Hematopoietic multipotent progenitor cell treated with erythropoietin and hydrocortisone succinate and interleukin-3 and kit ligand, for 15 days (in vitro differentiated cells): ENCODE data around the gene SKAP2.

Experiments used
- DNase-seq: peaks from one replicate; pipeline ENCODE4 v3.0.0-alpha.2; 2015; ENCODE audit warnings: low spot score

Gene SKAP2

DNA sequence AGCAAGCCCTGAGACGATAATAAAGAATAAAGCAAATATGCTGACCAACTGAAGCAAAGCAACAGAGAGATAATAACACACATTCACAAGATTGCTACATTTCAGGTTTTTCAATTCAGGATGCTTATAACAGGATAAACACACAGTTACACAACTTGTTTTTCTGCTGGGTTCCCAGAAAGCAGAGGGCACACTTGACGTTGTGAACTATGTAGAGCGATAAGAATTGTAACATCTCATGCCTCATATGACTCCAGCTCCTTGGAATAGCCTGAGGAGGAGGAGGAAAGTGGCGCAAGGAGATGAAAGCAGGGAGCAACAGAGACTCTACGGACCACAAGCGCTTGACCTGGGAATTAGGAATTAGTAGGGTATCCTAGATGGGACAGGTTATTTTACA is 201.7 kb downstream of the SKAP2 start:
- DNase-seq: no peak

DNA sequence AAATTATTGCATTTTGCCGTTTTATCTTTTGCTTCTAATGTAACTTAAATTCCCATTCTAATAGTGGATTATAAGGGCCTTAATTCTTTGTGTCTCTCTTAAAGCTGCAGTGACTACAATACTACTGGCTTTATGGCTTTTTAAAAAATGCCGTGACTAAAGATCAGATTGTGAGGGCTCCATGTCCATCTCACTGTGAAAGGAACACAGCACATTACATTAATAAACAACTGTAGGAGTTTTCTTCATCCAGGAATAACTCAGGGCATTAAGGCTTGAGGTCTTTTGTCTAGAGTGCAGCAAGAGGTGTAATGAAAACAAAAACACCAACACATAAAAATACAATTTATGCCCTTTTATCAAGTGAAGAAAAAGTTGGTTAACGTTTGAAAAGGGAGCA is 205.3 kb downstream of the SKAP2 start:
- DNase-seq: no peak

DNA sequence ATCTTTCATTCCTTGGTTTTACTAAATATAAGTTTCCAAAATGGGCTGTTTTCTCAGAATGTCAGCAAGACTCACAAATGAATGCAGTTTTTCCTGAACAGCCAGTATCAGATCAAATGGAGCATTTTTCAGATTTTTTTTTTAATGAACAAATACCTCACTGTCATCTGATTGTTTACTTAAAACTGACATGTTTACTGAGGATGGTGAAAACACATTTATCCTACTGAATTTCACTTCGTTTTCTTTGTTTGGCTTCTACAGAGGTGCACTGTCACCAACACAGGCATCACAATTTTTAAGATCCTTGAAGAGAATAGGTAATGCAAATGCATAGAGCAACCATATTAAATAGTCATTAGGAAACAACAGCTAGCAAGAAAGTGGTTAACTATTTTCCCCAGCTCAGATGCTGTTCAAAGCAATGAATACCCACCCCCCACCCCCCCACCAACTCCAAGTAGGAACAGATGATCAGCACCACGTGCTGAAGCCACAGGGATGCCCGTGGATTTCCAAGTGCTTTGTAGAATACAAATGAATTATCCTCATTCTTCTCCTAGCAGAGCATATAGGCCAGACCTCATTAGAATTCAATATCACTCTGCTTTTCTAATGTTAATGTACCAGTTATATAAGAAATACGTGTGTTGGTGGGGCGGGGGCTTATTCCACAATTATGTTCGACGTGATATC is 205.9 kb downstream of the SKAP2 start:
- DNase-seq: no peak

DNA sequence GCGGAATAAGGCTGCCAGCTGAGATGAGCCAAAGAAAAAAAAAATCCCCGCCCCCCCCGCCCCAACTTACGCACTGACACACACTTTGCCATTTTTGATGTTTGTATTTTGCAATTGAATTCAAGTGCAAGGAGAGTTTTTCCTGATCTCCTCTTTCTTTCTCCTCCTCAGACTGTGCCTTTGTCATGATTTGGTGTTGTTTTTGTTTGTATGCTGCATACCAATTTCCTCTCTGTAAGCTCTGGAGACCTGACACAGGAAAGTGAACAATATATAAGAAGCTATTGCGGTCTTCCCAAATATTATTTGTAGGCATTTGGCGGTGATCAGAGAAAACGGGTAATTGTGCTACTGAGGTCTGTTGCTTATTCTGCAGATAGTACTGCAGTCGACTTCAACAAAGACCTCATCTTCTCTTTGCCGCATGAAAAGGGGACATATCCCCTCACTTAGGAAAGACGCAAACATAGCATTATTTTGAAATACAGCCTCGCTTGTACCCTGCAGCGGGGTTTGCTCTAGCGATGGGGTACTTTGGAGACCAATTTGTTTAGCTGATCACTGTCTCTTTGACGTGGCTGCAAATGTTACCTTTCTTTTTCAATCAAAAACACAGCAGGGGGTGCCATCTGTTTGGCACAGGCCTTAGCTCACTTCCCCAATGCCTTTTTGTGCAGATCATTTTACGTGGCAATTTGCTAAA is 206.6 kb downstream of the SKAP2 start:
- no peak for DNase-seq

DNA sequence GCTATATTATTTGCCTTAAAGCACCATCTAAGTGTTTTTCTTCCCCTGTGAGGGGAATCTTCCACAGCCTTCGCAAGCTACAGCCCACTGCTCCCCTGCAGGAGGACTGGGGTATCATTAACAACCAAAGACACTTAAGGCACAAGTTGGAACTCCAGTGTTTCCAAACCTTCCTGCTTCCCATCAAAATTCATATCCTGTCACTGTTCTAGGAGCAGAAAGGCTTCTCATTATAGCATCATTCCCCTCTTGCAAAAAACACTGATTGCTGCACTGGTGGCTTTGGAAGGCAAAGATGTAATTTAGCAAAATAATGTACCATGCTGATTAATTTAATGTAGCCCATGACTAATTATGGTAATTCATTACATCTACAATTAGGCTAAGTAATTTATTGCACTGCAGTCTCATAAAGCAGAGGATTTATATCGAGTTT is 207.2 kb downstream of the SKAP2 start:
- DNase-seq: no peak

DNA sequence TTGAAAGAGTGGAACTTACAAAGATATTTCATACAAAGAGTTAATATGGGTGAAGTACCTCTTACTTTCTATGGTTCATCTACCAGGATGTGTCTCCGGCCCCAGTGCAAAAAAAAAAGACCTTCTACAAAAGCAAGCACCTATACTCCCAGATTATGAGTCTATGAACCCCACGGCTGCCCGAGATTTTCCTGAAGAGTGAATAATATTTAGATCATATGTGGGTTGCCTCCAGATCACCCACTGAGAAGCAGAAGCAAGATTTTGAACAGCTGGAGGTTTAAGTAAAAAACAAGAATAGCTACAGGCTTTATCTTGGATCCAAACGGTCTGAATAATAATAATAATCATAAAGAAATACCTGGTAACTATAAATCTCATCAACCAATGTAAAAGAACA is 207.7 kb downstream of the SKAP2 start:
- no peak for DNase-seq

DNA sequence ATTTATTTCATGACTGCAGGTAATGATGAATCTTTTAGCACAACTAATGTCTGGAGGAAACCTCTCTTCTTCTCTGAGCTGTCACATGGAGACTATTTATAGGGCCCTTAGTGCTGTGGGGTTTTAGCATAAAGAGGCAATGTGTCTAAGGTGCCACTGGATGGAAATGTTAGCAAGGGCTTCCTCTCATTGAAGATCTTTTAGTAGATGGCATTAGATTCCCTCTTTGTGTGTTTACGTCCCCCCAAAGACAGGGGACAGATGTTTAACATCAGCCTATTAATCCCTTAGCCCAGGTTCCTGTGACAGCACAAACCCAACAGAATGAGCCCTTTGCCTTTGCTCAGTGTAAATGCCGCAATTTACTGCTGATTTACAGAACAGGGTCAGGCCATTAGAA is 208.6 kb downstream of the SKAP2 start:
- DNase-seq: no peak

DNA sequence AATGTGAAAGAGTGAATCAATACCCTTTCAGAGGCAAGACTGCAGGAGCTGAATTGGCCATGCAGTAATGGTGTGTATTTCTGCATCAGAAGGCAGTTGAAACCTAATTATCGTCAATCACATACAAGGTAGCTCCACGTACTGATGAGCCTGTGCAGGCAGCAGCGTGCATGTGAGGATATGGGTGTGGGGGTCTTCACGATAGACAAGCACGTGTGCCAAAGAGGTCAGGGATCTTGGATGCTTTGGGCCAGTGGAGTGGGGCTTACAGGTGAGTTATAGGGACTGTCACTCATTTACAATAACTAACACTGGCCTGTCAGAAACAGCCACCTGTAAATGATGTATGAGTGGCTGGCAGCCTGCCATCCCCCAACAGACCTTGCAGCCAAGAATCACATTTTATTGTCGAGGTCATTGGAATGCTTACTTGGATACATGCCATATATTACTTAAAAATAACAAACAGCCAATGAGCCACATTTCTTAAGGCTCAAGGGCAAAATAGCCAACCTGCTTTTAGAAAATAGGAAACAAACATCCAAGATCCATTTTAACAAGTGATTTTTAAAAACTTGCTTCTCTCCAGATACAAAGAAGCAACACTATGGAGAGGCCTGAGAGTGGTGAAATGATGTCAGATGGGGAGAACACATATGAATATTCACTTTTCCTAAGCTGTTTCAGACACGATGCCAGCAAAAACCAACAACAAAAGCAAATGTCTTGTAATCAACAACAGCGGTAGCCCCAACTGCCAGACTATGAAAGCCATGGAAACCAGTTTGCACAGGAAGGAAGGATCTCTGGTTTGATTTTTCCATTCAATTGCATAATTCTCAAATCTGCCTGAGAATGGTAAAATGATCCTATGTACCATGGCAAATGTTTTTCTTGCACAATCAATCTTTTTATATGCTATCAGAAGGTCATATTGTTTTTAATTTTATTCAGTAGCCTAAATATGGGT is 210.7 kb downstream of the SKAP2 start:
- DNase-seq: no peak

DNA sequence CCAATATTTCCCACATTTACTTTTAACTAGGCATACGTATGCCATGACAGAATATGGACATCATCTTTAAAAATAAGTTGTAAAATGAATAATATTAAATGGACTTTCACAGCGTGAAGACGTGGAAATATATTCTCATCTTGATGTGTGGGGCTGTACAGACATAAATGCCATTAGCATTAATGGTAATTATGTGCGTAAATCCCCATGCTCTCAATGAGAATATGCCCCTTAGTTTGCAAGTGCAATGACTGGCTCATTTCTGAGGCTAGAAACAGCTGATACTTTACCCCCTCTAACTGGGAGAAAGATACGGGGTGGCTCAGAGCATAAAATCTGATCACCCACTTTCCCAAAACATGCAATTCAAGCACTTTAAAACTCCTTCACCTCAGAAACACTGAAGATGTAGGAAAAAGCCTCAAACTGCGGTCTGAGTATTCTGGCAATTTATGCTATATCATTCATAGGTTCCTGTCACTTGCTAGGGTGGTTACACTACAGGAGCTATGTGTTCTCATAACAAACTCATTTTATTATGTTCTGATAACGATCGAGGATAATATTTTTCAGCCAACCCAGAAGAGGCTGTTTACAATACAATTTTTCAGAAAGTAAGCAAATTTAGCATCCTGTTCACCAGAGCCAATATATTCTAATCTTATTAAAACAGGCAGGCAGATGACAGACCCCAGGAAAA is 211.8 kb downstream of the SKAP2 start:
- no peak for DNase-seq

DNA sequence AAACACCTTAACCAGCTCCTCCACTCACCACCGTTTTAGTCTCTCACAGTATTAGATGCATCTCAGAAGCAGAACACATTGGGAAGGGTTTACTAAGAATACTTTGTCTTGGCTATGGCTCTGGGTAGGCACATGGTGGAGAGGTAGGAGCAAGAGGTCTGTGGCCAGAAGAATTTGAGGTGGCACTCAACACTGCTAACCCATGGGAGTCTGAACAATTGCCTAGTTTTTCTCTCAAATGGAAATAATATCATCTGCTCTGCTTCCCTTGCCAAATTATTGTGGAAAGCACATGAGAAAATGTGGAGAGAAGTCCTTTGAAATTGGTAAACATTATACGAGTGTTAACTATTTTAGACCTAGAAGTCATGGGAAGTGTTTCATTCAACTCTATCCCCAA is 214.3 kb downstream of the SKAP2 start:
- no peak for DNase-seq

DNA sequence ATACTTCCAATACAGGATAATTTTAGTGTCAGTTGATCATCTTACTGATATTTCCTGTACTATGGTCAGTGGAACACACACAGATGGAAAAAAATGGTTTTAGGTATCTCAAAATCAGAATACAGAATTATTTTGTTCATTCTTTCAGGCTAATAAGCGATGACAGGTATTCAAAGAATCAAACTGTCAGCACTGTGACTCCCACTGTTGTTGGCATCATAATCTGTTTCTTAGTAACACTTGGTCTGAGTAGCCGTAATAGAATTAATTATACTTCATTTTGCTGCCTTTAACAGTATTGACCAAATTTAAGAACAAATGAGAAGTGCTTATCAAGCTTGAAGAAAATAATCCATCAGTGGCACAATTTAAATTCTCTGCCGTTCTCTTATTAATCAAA is 215.0 kb downstream of the SKAP2 start:
- no peak for DNase-seq

DNA sequence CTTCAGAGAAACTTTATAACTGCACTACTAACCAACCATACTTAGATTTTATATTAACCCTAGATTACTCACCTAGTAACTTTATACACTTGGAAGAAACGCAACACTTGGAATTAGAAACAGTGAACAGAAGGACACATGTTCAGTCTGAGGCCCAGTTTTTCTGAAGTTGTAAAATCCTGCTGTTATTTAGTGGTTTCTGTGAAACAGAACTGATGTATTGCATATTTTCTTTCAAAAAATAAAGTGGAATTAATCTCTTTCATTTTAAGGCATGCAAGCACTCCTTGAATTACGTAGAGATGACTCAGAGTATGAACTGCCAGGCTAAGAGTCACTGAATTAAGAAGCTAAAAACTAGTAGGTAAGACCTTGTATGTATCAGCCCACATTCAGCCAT is 215.8 kb downstream of the SKAP2 start:
- DNase-seq: no peak

DNA sequence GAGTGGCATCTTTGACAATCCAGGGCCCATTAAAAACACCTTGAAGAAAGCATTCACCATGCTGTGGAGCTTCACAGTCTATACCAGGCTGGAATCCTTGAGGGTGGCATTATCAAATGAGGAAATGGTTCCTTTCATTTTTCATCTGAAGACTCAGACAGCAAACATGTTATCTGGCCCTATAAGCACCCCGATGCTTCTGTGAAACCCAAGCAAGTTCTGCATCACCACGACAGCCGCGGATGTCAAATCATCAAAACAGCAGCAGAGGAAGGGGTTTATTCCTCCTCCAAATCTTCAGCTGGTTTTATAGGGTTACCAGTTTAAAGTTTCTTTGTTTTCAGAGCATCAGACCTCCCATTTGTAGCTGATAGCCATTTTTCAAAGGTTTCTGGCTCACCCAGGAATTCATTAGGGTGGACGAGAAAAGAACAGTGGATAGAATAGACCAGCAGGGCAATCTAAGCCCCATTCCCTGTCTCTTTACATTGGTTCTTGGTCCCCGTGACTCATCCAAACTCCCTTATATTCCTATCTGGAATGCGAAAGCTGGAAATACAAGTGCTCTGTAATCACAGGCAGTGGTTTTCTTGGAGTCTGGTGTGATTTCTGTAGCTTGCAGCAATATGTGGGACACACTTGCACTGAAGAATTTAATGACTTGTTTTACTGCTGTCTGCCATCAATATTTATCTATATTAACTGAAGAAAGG is 217.9 kb downstream of the SKAP2 start:
- no peak for DNase-seq

DNA sequence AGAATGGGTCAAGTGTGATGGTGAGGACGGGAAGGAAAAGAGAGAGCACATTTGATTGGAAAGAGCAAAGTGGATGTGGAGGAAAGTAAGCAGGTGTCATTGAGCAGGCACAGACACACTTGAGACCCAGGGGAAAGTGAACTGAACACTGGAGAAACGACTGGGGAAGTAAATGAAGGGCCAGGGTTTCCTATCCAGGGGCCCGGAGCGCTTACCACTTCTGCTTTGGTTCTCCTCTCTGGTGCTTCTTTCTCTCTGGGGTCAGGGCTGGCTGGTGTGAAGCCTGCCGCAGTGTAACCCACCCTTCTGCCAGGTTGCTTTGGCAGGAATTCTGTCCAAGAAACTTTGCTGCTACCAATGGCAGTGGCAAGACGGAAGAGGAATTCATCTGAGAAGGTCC is 219.3 kb downstream of the SKAP2 start:
- DNase-seq: no peak

DNA sequence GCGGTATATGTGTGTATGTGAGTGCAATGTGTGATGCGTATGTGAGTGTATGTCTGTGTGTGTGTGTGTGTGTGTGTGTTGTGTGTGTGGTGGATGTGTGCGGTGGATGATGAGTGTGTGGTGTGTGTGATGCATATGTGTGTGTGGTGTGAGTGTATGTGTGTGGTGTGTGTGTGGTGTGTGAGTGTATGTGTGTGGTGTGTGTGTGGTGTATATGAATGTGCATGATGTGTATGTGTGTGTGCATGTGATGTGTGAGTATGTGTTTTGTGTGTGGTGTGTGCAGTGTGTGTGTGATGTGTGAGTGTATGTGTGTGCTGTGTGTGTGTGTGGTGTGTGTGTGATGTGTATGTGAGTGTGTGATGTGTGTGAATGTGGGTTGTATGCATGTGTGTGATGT is 222.0 kb downstream of the SKAP2 start:
- DNase-seq: no peak

DNA sequence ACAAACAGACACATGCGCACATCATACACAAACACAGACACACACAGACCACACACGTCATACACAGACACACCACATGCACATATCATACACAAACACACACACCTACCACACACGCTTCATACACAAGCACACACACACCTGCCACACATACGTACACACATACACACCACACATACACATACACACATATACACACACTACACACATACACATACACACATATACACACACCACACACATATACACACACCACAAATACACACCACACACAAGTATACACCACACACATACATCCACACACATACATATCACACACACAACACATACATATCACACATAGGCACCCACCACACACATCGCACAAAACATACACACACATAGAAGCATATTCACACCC is 224.7 kb downstream of the SKAP2 start:
- no peak for DNase-seq

DNA sequence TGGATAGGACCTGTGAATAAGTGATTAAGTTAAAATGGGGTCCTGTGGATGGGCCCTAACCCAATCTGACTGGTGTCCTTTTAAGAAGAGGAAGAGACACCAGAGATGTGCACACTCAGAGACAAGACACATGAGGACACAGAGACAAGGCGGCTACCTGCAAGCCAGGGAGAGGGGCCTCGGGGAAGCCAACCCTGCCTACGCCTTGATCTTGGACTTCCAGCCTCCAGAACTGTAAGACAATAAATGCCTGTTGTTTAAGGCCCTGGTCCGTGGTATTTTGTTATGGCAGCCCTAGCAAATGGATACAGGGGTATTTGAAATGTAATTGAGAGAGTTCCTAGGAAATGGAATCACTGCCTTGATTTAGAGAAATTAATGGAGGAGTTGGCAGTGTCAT is 225.3 kb downstream of the SKAP2 start:
- DNase-seq: no peak

DNA sequence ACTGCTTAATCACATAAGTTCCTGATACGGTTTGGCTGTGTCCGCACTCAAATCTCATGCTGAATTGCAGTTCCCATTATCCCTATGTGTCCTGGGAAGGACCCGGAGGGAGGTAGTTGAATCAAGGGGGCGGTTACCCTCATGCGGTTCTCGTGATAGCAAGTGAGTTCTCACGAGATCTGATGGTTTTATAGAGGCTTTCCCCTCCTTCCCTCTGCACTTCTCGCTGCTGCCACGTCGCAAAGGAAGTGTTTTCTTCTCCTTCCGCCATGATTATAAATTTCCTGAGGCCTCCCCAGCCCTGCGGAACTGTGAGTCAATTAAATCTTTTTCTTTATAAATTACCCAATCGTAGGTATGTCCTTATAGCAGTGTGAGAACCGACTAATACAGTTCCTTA is 226.2 kb downstream of the SKAP2 start:
- DNase-seq: no peak

DNA sequence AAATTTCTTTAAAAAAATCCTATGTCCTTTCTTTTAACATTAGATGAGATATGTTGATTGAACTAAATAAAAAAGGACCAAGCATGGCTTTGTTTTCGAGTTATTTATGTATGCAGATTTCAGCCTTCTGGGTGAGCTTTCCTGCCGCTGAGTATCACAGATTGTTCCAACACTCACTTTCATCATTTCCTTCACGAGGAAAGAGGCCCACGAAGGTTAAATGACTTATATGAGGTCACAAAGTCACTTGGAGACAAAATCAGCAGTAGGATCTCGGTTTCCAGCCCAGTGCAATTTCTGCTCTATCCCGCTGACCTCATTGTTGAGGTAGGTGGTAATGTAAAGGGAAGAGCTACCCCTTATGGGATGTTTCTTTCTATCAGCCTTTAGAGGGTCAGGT is 226.8 kb downstream of the SKAP2 start:
- DNase-seq: no peak

DNA sequence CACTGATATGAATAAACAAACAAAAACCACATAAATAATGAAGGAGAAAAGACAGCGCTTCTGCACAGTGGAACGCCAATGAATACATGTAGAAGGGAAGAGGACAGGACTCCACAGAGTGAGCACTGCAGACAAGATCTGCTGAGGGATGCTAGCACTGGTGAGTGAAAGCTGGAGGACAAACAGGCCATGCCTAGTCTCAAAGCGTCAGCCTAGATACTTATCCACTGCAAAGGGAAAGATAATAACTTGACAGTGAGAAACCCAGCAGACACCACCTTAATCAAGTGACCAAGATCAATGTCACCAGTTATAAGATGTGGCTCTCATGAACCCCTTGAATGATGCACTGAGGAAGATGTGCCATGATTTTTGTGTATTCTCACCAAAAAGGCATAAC is 227.6 kb downstream of the SKAP2 start:
- DNase-seq: no peak

DNA sequence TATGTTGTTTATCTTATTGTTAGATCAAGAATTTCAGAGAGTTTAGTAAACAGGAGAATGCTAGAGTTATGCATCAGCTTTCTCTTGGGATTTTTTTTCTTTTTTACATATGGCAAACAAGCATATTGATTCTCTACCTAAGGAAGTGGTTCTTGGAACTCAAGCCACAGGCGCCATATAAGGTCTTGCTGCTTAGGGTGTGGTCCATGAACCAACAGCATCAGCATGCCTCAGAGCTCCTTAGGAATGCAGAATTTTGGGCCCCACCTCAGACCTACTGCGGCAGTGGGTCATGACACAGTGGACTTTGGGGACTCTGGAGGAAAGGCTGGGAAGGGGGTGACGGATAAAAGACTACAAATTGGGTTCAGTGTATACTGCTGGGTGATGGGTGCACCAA is 230.8 kb downstream of the SKAP2 start:
- no peak for DNase-seq

DNA sequence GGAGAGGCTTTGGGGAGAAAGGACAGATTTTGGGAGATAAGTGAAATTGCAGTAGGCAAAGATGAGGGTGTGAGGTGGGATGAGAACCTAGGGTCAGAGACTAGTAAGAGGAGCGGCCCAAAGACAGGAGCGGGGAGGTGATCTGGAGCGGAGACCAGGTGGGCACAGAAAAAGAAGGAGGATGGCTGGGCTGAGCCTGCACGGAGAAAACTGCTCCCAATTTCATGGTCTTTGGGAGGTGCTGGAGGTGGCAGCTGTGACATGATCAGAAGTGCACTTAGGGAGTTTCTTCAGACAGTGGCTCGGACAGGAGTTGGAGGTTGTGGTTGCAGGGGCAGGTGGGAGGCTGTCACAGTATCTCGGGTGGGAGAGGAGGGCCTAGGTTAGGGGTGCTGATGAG is 232.8 kb downstream of the SKAP2 start:
- DNase-seq: no peak
